ENCODE data around the gene TMC4. TPM values are rescaled to one million over a fixed set of nuclear protein-coding genes. Genes with fewer than 3 reads are reported as not detected.

Gene TMC4
- polyA plus RNA-seq, 3 donors = 1.5 to 2.5 (median 2.1) TPM

GRCh38 chr19:54179262-54179852, 6.4 kb upstream of the TMC4 start:
- no peak for DNase-seq
- Mint-ChIP-seq H3K9me3 (peaks cover 0 to 2% (median 0%) of the 10 kb centered on the region in 7 donors), H3K36me3 (peaks cover 54 to 87% of the 10 kb centered on the region in 2 donors), H3K4me1 (peaks cover 2% of the 10 kb centered on the region), H3K27me3 (ENCODE audit: low read depth in 3 of 3) (peaks cover 0 to 3% (median 0%) of the 10 kb centered on the region in 3 donors), H3K4me3 (no peak overlapping the region), H3K27ac (peak overlapping the region in 5 of 7 donors; percentile 21 to 78 (median 41))
- H4K20me1 ChIP-seq (ENCODE audit: insufficient read depth, low read length) = peaks cover 42% of the 10 kb centered on the region
- no peaks in the 10 kb centered on the region for H3K9me3 ChIP-seq (replicated peaks in 1 of 2; ENCODE audit: control insufficient read depth in 1 of 2, insufficient read depth in 1 of 2, low read length in 2 of 2)
- peaks cover 2% of the 10 kb centered on the region for H3K79me2 ChIP-seq (ENCODE audit: insufficient read depth, low read length)
- peak overlapping the region in 1 of 2 donors; percentile 5 for H3K27ac ChIP-seq (ENCODE audit: low read depth in 1 of 2, low read length in 2 of 2)
- peaks cover 52 to 63% of the 10 kb centered on the region in 2 donors for H3K36me3 ChIP-seq (replicated peaks in 1 of 2; ENCODE audit: control insufficient read depth in 1 of 2, insufficient read depth in 2 of 2, low read length in 2 of 2)
- intact Hi-C loops (cut with micrococcal nuclease) = no loop called here
- 97% methylated on average over 4 of the region's 10 CpGs for WGBS (ENCODE audit: insufficient coverage)
- H3K9ac ChIP-seq (ENCODE audit: insufficient read depth, low read length, poor library complexity, severe bottlenecking) = no peak overlapping the region
- no peak for TF ChIP-seq CTCF (IDR thresholded peaks at IDR 0.05)
- peaks cover 0 to under 1% of the 10 kb centered on the region in 2 donors for H3K4me1 ChIP-seq (ENCODE audit: control insufficient read depth in 1 of 2, insufficient read depth in 2 of 2, low read length in 2 of 2)
- H3K4me2 ChIP-seq (replicated peaks; ENCODE audit: extremely low read depth, low read length, poor library complexity, severe bottlenecking) = no peak overlapping the region
- no peak overlapping the region for H3K4me3 ChIP-seq (replicated peaks in 1 of 3; ENCODE audit: low read depth in 2 of 3, low read length in 3 of 3)
- no peak overlapping the region for H2AFZ ChIP-seq (ENCODE audit: insufficient read depth, low read depth, low read length, poor library complexity, severe bottlenecking)
- H3K27me3 ChIP-seq (ENCODE audit: control insufficient read depth in 2 of 2, insufficient read depth in 2 of 2, low read length in 2 of 2) = no peaks in the 10 kb centered on the region

- TF ChIP-seq CTCF (IDR thresholded peaks at IDR 0.05) = no peak
- Mint-ChIP-seq H3K9me3 (peaks cover 0 to 2% (median 0%) of the 10 kb centered on the region in 7 donors), H3K4me3 (no peak overlapping the region), H3K4me1 (peaks cover 3% of the 10 kb centered on the region), H3K36me3 (peaks cover 47 to 82% of the 10 kb centered on the region in 2 donors), H3K27ac (peak overlapping the region in 2 of 7 donors; percentile 40 to 66), H3K27me3 (ENCODE audit: low read depth in 3 of 3) (peaks cover 0 to 3% (median 0%) of the 10 kb centered on the region in 3 donors)
- no peak overlapping the region for H3K4me3 ChIP-seq (replicated peaks in 1 of 3; ENCODE audit: low read depth in 2 of 3, low read length in 3 of 3)
- H3K79me2 ChIP-seq (ENCODE audit: insufficient read depth, low read length) = peaks cover under 1% of the 10 kb centered on the region
- 96% methylated on average over 16 of the region's 23 CpGs for WGBS (ENCODE audit: insufficient coverage)
- H3K4me1 ChIP-seq (ENCODE audit: control insufficient read depth in 1 of 2, insufficient read depth in 2 of 2, low read length in 2 of 2) = peaks cover 3 to 7% of the 10 kb centered on the region in 2 donors
- peaks cover 50 to 56% of the 10 kb centered on the region in 2 donors for H3K36me3 ChIP-seq (replicated peaks in 1 of 2; ENCODE audit: control insufficient read depth in 1 of 2, insufficient read depth in 2 of 2, low read length in 2 of 2)
- intact Hi-C loops (cut with micrococcal nuclease) = no loop called here
- H4K20me1 ChIP-seq (ENCODE audit: insufficient read depth, low read length) = peaks cover 39% of the 10 kb centered on the region
- H3K9ac ChIP-seq (ENCODE audit: insufficient read depth, low read length, poor library complexity, severe bottlenecking) = no peak overlapping the region
- no peak overlapping the region for H3K4me2 ChIP-seq (replicated peaks; ENCODE audit: extremely low read depth, low read length, poor library complexity, severe bottlenecking)
- no peak overlapping the region for H2AFZ ChIP-seq (ENCODE audit: insufficient read depth, low read depth, low read length, poor library complexity, severe bottlenecking)
- DNase-seq = no peak
- H3K9me3 ChIP-seq (replicated peaks in 1 of 2; ENCODE audit: control insufficient read depth in 1 of 2, insufficient read depth in 1 of 2, low read length in 2 of 2) = no peaks in the 10 kb centered on the region
- H3K27me3 ChIP-seq (ENCODE audit: control insufficient read depth in 2 of 2, insufficient read depth in 2 of 2, low read length in 2 of 2) = no peaks in the 10 kb centered on the region
- peak overlapping the region in 1 of 2 donors; percentile 5 for H3K27ac ChIP-seq (ENCODE audit: low read depth in 1 of 2, low read length in 2 of 2)
Measured at GRCh38 chr19:54178581-54179261, 5.8 kb upstream of the TMC4 start.

All from CD14-positive monocyte (primary cell).